Esophagus muscularis mucosa (tissue), 4 donors: ENCODE measurements around the gene SCLT1. TPM values are rescaled to one million over a fixed set of nuclear protein-coding genes. Genes with fewer than 3 reads are reported as not detected.

Experiments
- DNase-seq: peaks from one replicate; pipeline ENCODE4 v3.0.0-alpha.2; 2017; ENCODE audit errors: extremely low spot score
- H3K27ac ChIP-seq, 4 donors: fragments of 200-600 bp; sonication (generic); replicated peaks in 1 of 4; 1 replicate in 3 of 4; 2 replicates in 1 of 4; pipeline ENCODE4 v1.5.1; 2016 to 2019; ENCODE audit warnings: mild to moderate bottlenecking in 1 of 4
- H3K27me3 ChIP-seq, 4 donors: fragments of 200-600 bp; sonication (generic); one replicate each; pipeline versions ENCODE4 v1.5.1 to v1.6.0; 2016 to 2019
- H3K36me3 ChIP-seq, 4 donors: fragments of 200-600 bp; sonication (generic); one replicate each; pipeline ENCODE4 v1.5.1; 2016 to 2019
- H3K4me1 ChIP-seq, 4 donors: fragments of 200-600 bp; sonication (generic); one replicate each; pipeline ENCODE4 v1.5.1; 2016 to 2019
- H3K4me3 ChIP-seq, 4 donors: fragments of 200-600 bp; sonication (generic); 1 replicate in 2 of 4; 2 replicates in 2 of 4; pipeline ENCODE4 v1.5.1; 2016 to 2019; ENCODE audit warnings: mild to moderate bottlenecking in 4 of 4, moderate library complexity in 1 of 4
- H3K9me3 ChIP-seq, 4 donors: fragments of 200-600 bp; sonication (generic); 1 replicate in 3 of 4; 2 replicates in 1 of 4; pipeline ENCODE4 v1.5.1; 2016 to 2019
- EP300 ChIP-seq: sonication (generic); formaldehyde crosslinking; IDR thresholded peaks from one replicate; pipeline ENCODE4 v1.6.1; 2017; ENCODE audit warnings: antibody characterized with exemption
- POLR2A ChIP-seq: fragments of 450-650 bp; IDR thresholded peaks from one replicate; pipeline ENCODE4 v1.6.1; 2017; ENCODE audit warnings: antibody characterized with exemption, moderate library complexity, mild to moderate bottlenecking, low read depth
- POLR2AphosphoS5 ChIP-seq, 2 donors: sonication (generic); formaldehyde crosslinking; IDR thresholded peaks; one replicate each; pipeline ENCODE4 v1.6.1; 2017; ENCODE audit warnings: antibody characterized with exemption in 2 of 2
- WGBS: methylation state at CpG from one replicate; pipeline ENCODE4 v1.1.5; 2018; 5-methylcytosine and 5-hydroxymethylcytosine counted together
- intact Hi-C: fragments of 100-400 bp; cut with DNase I; formaldehyde crosslinking; loops from one replicate; pipeline ENCODE4 v1.15.1; 2023
- total RNA-seq, 4 donors: library from RNA; depleted of rRNA; stranded (reverse); fragments of >200 nt; gene quantifications; one replicate each; pipeline versions ENCODE4 v1.1.0 to v1.2.1, GENCODE V29; 2016
- TF ChIP-seq, protein P1 (sequence below), 3 experiments: fragments of 200-600 bp in 2 of 3; fragments of 450-650 bp in 1 of 3; sonication (generic) in 2 of 3; IDR thresholded peaks; one replicate each; pipeline ENCODE4 v1.5.1; 2017 to 2019; ENCODE audit warnings: antibody characterized with exemption in 3 of 3, mild to moderate bottlenecking in 2 of 3, moderate library complexity in 1 of 3

The SCLT1 gene
- total RNA-seq, 4 donors from 2014 or later: 6.4 to 12.5 (median 9.7) TPM

DNA sequence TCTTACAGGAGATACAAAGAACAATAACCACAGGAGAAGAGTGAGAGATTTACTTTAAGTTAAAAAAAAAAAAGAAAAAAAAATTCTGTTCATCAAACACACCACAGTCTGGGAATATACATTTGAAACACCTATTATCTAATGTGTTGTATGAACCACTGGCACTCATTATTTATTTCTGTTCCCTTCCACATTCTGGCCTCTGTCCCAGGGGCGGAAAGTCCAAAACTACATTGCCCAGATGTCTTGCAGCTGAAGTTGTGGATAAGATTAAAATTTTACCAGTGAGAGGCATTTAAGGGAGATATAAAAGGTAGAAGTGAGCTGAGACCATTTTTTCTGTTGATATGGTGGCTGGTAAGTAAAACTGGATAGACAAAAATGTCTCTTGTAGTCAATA is 56.2 kb downstream of the SCLT1 start:
- no peak overlapping the region for H3K27ac ChIP-seq
- H3K9me3 ChIP-seq: no peaks in the 10 kb centered on the region
- TF ChIP-seq, protein P1, sequence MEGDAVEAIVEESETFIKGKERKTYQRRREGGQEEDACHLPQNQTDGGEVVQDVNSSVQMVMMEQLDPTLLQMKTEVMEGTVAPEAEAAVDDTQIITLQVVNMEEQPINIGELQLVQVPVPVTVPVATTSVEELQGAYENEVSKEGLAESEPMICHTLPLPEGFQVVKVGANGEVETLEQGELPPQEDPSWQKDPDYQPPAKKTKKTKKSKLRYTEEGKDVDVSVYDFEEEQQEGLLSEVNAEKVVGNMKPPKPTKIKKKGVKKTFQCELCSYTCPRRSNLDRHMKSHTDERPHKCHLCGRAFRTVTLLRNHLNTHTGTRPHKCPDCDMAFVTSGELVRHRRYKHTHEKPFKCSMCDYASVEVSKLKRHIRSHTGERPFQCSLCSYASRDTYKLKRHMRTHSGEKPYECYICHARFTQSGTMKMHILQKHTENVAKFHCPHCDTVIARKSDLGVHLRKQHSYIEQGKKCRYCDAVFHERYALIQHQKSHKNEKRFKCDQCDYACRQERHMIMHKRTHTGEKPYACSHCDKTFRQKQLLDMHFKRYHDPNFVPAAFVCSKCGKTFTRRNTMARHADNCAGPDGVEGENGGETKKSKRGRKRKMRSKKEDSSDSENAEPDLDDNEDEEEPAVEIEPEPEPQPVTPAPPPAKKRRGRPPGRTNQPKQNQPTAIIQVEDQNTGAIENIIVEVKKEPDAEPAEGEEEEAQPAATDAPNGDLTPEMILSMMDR (IDR thresholded peaks at IDR 0.05): no peak
- TF ChIP-seq POLR2AphosphoS5 (IDR thresholded peaks at IDR 0.05) (no peak), POLR2A (no peak), EP300 (no peak)
- intact Hi-C loops: no loop called here
- no peak overlapping the region for H3K4me3 ChIP-seq
- 67% methylated on average over 1 of the region's 1 CpG for WGBS
- DNase-seq: no peak
- no peaks in the 10 kb centered on the region for H3K27me3 ChIP-seq
- H3K36me3 ChIP-seq: no peaks in the 10 kb centered on the region
- no peaks in the 10 kb centered on the region for H3K4me1 ChIP-seq

DNA sequence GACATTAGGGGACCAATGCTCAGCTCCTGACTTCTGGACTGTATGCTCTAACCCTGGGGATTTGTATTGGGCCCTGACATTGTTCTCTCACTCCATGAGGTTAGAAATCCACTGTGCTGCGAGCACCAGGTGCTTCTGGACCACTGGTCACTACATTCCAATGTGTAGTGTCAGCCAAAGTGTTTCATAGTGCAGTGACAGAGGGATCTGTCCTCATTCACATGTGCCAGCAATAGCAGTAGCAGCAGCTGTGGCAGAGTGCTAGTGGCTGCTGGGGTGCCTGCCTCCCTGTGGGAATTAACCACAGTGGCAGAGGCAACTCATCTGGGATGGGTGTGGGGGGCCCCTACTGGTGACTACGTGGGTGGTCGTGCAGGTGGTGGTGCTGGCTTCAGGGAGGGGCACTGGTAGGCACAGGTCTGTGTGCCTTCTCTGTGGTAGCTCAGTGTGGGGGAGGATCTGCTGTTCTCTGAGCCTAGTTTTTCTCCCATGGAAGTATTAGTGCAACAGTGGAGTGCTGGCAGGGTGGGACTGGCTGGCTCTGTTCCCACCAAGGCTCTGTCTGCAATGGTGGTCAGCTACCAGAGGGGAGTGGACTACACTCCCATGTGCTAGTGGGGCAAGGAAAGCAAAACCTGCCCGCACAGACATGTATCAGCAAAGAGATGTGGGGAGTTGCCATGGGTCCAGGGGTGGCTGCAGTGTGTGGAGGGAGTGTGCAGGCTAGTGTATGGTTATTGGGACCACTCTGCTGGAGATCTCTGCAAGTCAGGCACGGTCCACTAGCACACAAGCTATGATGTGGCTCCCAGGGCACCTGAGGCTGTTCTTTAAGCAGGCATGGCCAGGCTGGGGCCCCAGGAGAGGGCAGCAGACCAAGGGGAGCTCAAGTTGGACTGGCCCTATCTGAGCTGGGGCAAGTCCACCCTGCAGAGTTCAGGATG is 78.5 kb downstream of the SCLT1 start:
- no peak for TF ChIP-seq POLR2AphosphoS5 (IDR thresholded peaks at IDR 0.05)
- TF ChIP-seq, protein P1 (IDR thresholded peaks at IDR 0.05): no peak
- TF ChIP-seq EP300: no peak
- TF ChIP-seq POLR2A: no peak
- Histone ChIP-seq H3K36me3 (peaks cover 0 to 12% (median 2%) of the 10 kb centered on the region in 4 donors), H3K4me3 (no peak overlapping the region), H3K27me3 (no peaks in the 10 kb centered on the region), H3K27ac (no peak overlapping the region), H3K9me3 (no peaks in the 10 kb centered on the region), H3K4me1 (no peaks in the 10 kb centered on the region)
- no peak for DNase-seq
- intact Hi-C loops: no loop called here
- 95% methylated on average over 3 of the region's 5 CpGs for WGBS

DNA sequence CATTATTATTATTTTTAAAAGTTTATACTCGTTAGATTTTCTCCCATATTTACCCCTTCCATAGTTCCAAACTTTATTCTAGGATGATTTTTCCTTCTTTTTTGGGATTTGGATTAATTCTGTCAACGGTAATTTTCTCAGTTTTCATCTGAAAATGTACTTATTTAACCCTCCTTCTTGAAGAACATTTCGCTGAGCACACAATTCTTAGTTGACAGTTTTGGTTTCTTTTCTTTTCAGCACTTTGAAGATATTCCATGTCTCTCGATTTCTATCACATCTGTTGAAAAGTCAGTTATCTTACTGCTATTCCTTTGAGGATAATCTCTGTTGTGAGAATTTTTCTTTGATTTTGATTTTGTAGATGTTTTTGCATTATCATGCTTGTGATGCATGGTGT is 85.2 kb downstream of the SCLT1 start:
- no peak overlapping the region for H3K4me3 ChIP-seq
- intact Hi-C loops: no loop called here
- TF ChIP-seq, protein P1 (IDR thresholded peaks at IDR 0.05): no peak
- TF ChIP-seq POLR2AphosphoS5 (IDR thresholded peaks at IDR 0.05): no peak
- TF ChIP-seq EP300: no peak
- no peak for TF ChIP-seq POLR2A
- H3K27ac ChIP-seq: no peak overlapping the region
- H3K9me3 ChIP-seq: peaks cover 0 to 16% (median 9%) of the 10 kb centered on the region in 4 donors
- no peaks in the 10 kb centered on the region for H3K27me3 ChIP-seq
- no peaks in the 10 kb centered on the region for H3K36me3 ChIP-seq
- 94% methylated on average over 4 of the region's 4 CpGs for WGBS
- no peaks in the 10 kb centered on the region for H3K4me1 ChIP-seq
- no peak for DNase-seq

- H3K27ac ChIP-seq: no peak overlapping the region
- H3K4me3 ChIP-seq: no peak overlapping the region
- no peaks in the 10 kb centered on the region for H3K27me3 ChIP-seq
- intact Hi-C loops: no loop called here
- peaks cover 0 to 24% (median 6%) of the 10 kb centered on the region in 4 donors for H3K36me3 ChIP-seq
- 98% methylated on average over 4 of the region's 4 CpGs for WGBS
- no peak for TF ChIP-seq POLR2AphosphoS5 (IDR thresholded peaks at IDR 0.05)
- no peak for TF ChIP-seq EP300
- TF ChIP-seq, protein P1 (IDR thresholded peaks at IDR 0.05): no peak
- H3K9me3 ChIP-seq: peaks cover 0 to 3% (median 0%) of the 10 kb centered on the region in 4 donors
- no peaks in the 10 kb centered on the region for H3K4me1 ChIP-seq
- no peak for DNase-seq
These were observed 106.4 kb downstream of the SCLT1 start for GRCh38 chr4:128986908-128987307.
